Neural progenitor cell (in vitro differentiated cells): ENCODE measurements around the gene SSTR3. TPM values are rescaled to one million over a fixed set of nuclear protein-coding genes. Genes with fewer than 3 reads are reported as not detected.

Experiments used
- DNase-seq: peaks from one replicate; pipeline ENCODE4 v3.0.0-alpha.2; 2016; ENCODE audit warnings: low spot score
- H2AFZ ChIP-seq: fragments of 200-600 bp; sonication (generic); replicated peaks from 2 replicates; pipeline ENCODE4 v1.6.1; 2016; ENCODE audit warnings: antibody characterized with exemption
- H3F3A ChIP-seq: fragments of 200-600 bp; sonication (generic); 2 replicates; pipeline ENCODE4 v1.6.1; 2016; ENCODE audit warnings: antibody characterized with exemption, low read depth
- H3K27ac ChIP-seq: fragments of 200-600 bp; sonication (generic); 2 replicates; pipeline ENCODE4 v1.5.1; 2016; ENCODE audit warnings: mild to moderate bottlenecking
- H3K27me3 ChIP-seq: fragments of 200-600 bp; sonication (generic); 2 replicates; pipeline ENCODE4 v1.6.1; 2016; ENCODE audit warnings: mild to moderate bottlenecking, moderate library complexity
- H3K36me3 ChIP-seq: fragments of 200-600 bp; sonication (generic); 2 replicates; pipeline ENCODE4 v1.5.1; 2016
- H3K4me1 ChIP-seq: fragments of 200-600 bp; sonication (generic); 2 replicates; pipeline ENCODE4 v1.6.1; 2016; ENCODE audit warnings: mixed run types
- H3K4me2 ChIP-seq: fragments of 200-600 bp; sonication (generic); 2 replicates; pipeline ENCODE4 v1.6.1; 2016
- H3K4me3 ChIP-seq: fragments of 200-600 bp; sonication (generic); 2 replicates; pipeline ENCODE4 v1.5.1; 2016
- H3K79me2 ChIP-seq: fragments of 200-600 bp; sonication (generic); 2 replicates; pipeline ENCODE4 v1.6.1; 2016; ENCODE audit warnings: low read depth
- H3K9ac ChIP-seq: fragments of 200-600 bp; sonication (generic); 2 replicates; pipeline ENCODE4 v1.6.1; 2016
- H3K9me3 ChIP-seq: fragments of 200-600 bp; sonication (generic); 2 replicates; pipeline ENCODE4 v1.5.1; 2016; ENCODE audit warnings: low read depth
- H4K20me1 ChIP-seq: fragments of 200-600 bp; sonication (generic); 2 replicates; pipeline ENCODE4 v1.6.1; 2016; ENCODE audit warnings: low read depth
- H3K27ac Mint-ChIP-seq: 3 replicates; pipeline ENCODE4 v1.8.0; 2021; ENCODE audit warnings: mixed read lengths
- H3K27me3 Mint-ChIP-seq: 2 replicates; pipeline ENCODE4 v1.8.0; 2022; ENCODE audit warnings: low read depth, mild to moderate bottlenecking, inconsistent platforms, moderate library complexity, mixed read lengths; ENCODE audit not compliant: insufficient read depth
- H3K36me3 Mint-ChIP-seq: 3 replicates; pipeline ENCODE4 v1.8.0; 2021; ENCODE audit warnings: mixed read lengths
- H3K4me1 Mint-ChIP-seq: 3 replicates; pipeline ENCODE4 v1.8.0; 2021; ENCODE audit warnings: mixed read lengths
- H3K4me3 Mint-ChIP-seq: 3 replicates; pipeline ENCODE4 v1.8.0; 2021; ENCODE audit warnings: mild to moderate bottlenecking, moderate library complexity, mixed read lengths
- H3K9me3 Mint-ChIP-seq: 3 replicates; pipeline ENCODE4 v1.8.0; 2020; ENCODE audit warnings: mixed read lengths
- EZH2 ChIP-seq: fragments of 200-600 bp; sonication (generic); IDR thresholded peaks from 2 replicates; pipeline ENCODE4 v1.6.1; 2017; ENCODE audit warnings: antibody characterized with exemption, mild to moderate bottlenecking, moderate library complexity
- EZH2phosphoT487 ChIP-seq: fragments of 200-600 bp; sonication (generic); IDR thresholded peaks from 2 replicates; pipeline ENCODE4 v1.6.1; 2017; ENCODE audit warnings: antibody characterized with exemption
- total RNA-seq: library from RNA; depleted of rRNA; stranded (reverse); fragments of >200 nt; gene quantifications from 2 replicates; pipeline ENCODE4 v1.2.3, GENCODE V29; 2015; ENCODE audit warnings: low replicate concordance
- TF ChIP-seq, protein P1 (sequence below): fragments of 200-600 bp; sonication (generic); IDR thresholded peaks from 2 replicates; pipeline ENCODE4 v1.5.1; 2017; ENCODE audit warnings: antibody characterized with exemption, mild to moderate bottlenecking

Gene SSTR3
- total RNA-seq, 1 donor from 2014 or later, result 0.19 TPM

- Histone ChIP-seq H2AFZ (no peak overlapping the region), H3K27me3 (no peaks in the 10 kb centered on the region), H3K36me3 (no peaks in the 10 kb centered on the region), H3K79me2 (no peaks in the 10 kb centered on the region), H4K20me1 (no peaks in the 10 kb centered on the region), H3K9me3 (no peaks in the 10 kb centered on the region), H3K4me2 (no peak overlapping the region), H3F3A (no peaks in the 10 kb centered on the region), H3K27ac (no peak overlapping the region), H3K9ac (no peak overlapping the region), H3K4me3 (no peak overlapping the region), H3K4me1 (no peaks in the 10 kb centered on the region)
- TF ChIP-seq EZH2, result no peak
- TF ChIP-seq, protein P1, sequence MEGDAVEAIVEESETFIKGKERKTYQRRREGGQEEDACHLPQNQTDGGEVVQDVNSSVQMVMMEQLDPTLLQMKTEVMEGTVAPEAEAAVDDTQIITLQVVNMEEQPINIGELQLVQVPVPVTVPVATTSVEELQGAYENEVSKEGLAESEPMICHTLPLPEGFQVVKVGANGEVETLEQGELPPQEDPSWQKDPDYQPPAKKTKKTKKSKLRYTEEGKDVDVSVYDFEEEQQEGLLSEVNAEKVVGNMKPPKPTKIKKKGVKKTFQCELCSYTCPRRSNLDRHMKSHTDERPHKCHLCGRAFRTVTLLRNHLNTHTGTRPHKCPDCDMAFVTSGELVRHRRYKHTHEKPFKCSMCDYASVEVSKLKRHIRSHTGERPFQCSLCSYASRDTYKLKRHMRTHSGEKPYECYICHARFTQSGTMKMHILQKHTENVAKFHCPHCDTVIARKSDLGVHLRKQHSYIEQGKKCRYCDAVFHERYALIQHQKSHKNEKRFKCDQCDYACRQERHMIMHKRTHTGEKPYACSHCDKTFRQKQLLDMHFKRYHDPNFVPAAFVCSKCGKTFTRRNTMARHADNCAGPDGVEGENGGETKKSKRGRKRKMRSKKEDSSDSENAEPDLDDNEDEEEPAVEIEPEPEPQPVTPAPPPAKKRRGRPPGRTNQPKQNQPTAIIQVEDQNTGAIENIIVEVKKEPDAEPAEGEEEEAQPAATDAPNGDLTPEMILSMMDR, result no peak
- no peak for TF ChIP-seq EZH2phosphoT487
- Mint-ChIP-seq H3K4me1 (peaks cover 30% of the 10 kb centered on the region), H3K27ac (no peak overlapping the region), H3K9me3 (peaks cover under 1% of the 10 kb centered on the region), H3K4me3 (no peak overlapping the region), H3K36me3 (no peaks in the 10 kb centered on the region), H3K27me3 (peaks cover 5% of the 10 kb centered on the region)
- DNase-seq, result no peak
Observed at GRCh38 chr22:37163575-37164504, 48.4 kb downstream of the SSTR3 start.

DNA sequence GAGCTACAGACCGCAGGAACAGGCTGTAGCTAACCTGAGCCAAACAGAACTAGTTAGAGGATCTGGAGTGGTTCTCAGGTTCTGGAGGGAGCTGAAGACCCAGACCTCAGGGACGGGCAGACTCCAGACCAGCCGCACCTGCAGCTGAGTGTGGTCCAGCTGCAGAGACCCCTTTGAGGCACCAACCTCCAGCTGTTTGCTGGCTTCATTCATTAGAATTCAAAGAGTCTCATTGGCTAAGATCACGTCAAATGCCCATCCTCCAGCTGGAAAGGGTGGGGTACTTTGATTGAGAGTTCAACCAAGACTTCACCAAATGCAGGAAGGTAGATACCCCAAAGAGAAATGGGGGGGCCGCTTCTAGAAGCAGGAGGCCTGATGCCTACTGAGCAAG, 49.2 kb downstream of the SSTR3 start:
- no peak overlapping the region for H3K4me3 Mint-ChIP-seq
- no peaks in the 10 kb centered on the region for H3K36me3 ChIP-seq
- H3K27ac ChIP-seq, result no peak overlapping the region
- DNase-seq, result no peak
- no peaks in the 10 kb centered on the region for H4K20me1 ChIP-seq
- no peaks in the 10 kb centered on the region for H3K27me3 ChIP-seq
- no peaks in the 10 kb centered on the region for H3K36me3 Mint-ChIP-seq
- no peak overlapping the region for H3K27ac Mint-ChIP-seq
- H3K27me3 Mint-ChIP-seq, result peaks cover 3% of the 10 kb centered on the region
- no peaks in the 10 kb centered on the region for H3K9me3 ChIP-seq
- H3K79me2 ChIP-seq, result no peaks in the 10 kb centered on the region
- no peaks in the 10 kb centered on the region for H3K9me3 Mint-ChIP-seq
- H3K4me2 ChIP-seq, result no peak overlapping the region
- TF ChIP-seq EZH2phosphoT487 (no peak), EZH2 (no peak)
- TF ChIP-seq, protein P1, result no peak
- H3K4me1 ChIP-seq, result no peaks in the 10 kb centered on the region
- no peak overlapping the region for H3K4me3 ChIP-seq
- H3K4me1 Mint-ChIP-seq, result peaks cover 30% of the 10 kb centered on the region
- no peak overlapping the region for H2AFZ ChIP-seq
- H3F3A ChIP-seq, result no peaks in the 10 kb centered on the region
- H3K9ac ChIP-seq, result no peak overlapping the region

GRCh38 chr22:37162221-37163095, 49.8 kb downstream of the SSTR3 start:
- no peaks in the 10 kb centered on the region for H3K36me3 Mint-ChIP-seq
- DNase-seq, result no peak
- H3K27ac Mint-ChIP-seq, result peak overlapping the region; percentile 28
- H3K4me1 Mint-ChIP-seq, result peaks cover 23% of the 10 kb centered on the region
- H3K36me3 ChIP-seq, result no peaks in the 10 kb centered on the region
- no peaks in the 10 kb centered on the region for H3K9me3 Mint-ChIP-seq
- no peak for TF ChIP-seq EZH2
- TF ChIP-seq EZH2phosphoT487, result no peak
- no peak overlapping the region for H3K4me3 Mint-ChIP-seq
- H3K27ac ChIP-seq, result no peak overlapping the region
- H3K27me3 Mint-ChIP-seq, result no peaks in the 10 kb centered on the region
- no peaks in the 10 kb centered on the region for H4K20me1 ChIP-seq
- H3K9ac ChIP-seq, result no peak overlapping the region
- no peaks in the 10 kb centered on the region for H3F3A ChIP-seq
- no peaks in the 10 kb centered on the region for H3K79me2 ChIP-seq
- H3K9me3 ChIP-seq, result no peaks in the 10 kb centered on the region
- no peak overlapping the region for H2AFZ ChIP-seq
- H3K4me1 ChIP-seq, result no peaks in the 10 kb centered on the region
- no peak overlapping the region for H3K4me2 ChIP-seq
- H3K27me3 ChIP-seq, result no peaks in the 10 kb centered on the region
- no peak overlapping the region for H3K4me3 ChIP-seq
